Natural killer cell (primary cell): Measurements from ENCODE around the gene CCDC40. TPM values are rescaled to one million over a fixed set of nuclear protein-coding genes. Genes with fewer than 3 reads are reported as not detected.
A peak's percentile ranks its signal among the peaks of the same experiment; 100 is the strongest.
"Not testable (repeated sequence)": the region's sequence is repeated elsewhere in the genome, so short reads cannot be mapped to it uniquely, and the experiment has no call there.

Source experiments
- ATAC-seq, 3 donors: fragments of 150-1000 bp in 2 of 3; fragments of 200-7000 bp in 1 of 3; cut with Tn5 transposase; 1 replicate in 1 of 3; 2 replicates in 2 of 3; pipeline ENCODE4 v1.10.0; 2021; ENCODE audit warnings: mild to moderate bottlenecking in 2 of 3, moderate library complexity in 2 of 3
- DNase-seq, 2 donors: peaks; one replicate each; pipeline versions ENCODE4 v3.0.0 to v3.0.0-alpha.2; 2013 to 2021; ENCODE audit warnings: mixed read lengths in 1 of 2
- H3K27ac ChIP-seq: one replicate; pipeline ENCODE4 v1.5.1; 2013; ENCODE audit warnings: mild to moderate bottlenecking, low read length
- H3K27me3 ChIP-seq: one replicate; pipeline ENCODE4 v1.6.1; 2013; ENCODE audit warnings: low read length; ENCODE audit not compliant: control insufficient read depth, insufficient read depth
- H3K36me3 ChIP-seq: one replicate; pipeline ENCODE4 v1.6.1; 2013; ENCODE audit warnings: low read length; ENCODE audit not compliant: control insufficient read depth, insufficient read depth
- H3K4me1 ChIP-seq: one replicate; pipeline ENCODE4 v1.6.1; 2013; ENCODE audit warnings: low read length; ENCODE audit not compliant: control insufficient read depth, insufficient read depth
- H3K4me3 ChIP-seq: one replicate; pipeline ENCODE4 v1.5.1; 2013; ENCODE audit warnings: low read length
- H3K9me3 ChIP-seq: one replicate; pipeline ENCODE4 v1.6.1; 2013; ENCODE audit warnings: low read length; ENCODE audit not compliant: control insufficient read depth, insufficient read depth
- H3K27ac Mint-ChIP-seq, 2 donors: one replicate each; pipeline ENCODE4 v1.8.0; 2022; ENCODE audit warnings: mild to moderate bottlenecking in 2 of 2, mixed read lengths in 2 of 2, moderate library complexity in 1 of 2
- H3K27me3 Mint-ChIP-seq, 2 donors: one replicate each; pipeline ENCODE4 v1.8.0; 2022; ENCODE audit warnings: low read depth in 2 of 2, mixed read lengths in 2 of 2
- H3K36me3 Mint-ChIP-seq: one replicate; pipeline ENCODE4 v1.8.0; 2022; ENCODE audit warnings: mixed read lengths
- H3K4me1 Mint-ChIP-seq, 2 donors: one replicate each; pipeline ENCODE4 v1.8.0; 2022; ENCODE audit warnings: mixed read lengths in 2 of 2
- H3K4me3 Mint-ChIP-seq: one replicate; pipeline ENCODE4 v1.8.0; 2022; ENCODE audit warnings: mild to moderate bottlenecking, moderate library complexity, mixed read lengths
- H3K9me3 Mint-ChIP-seq, 2 donors: one replicate each; pipeline ENCODE4 v1.8.0; 2022; ENCODE audit warnings: mixed read lengths in 2 of 2
- WGBS: methylation state at CpG from one replicate; pipeline ENCODE4 v1.1.7; 2013; ENCODE audit warnings: missing lambda C conversion rate; ENCODE audit not compliant: insufficient coverage; 5-methylcytosine and 5-hydroxymethylcytosine counted together
- intact Hi-C: fragments of 100-400 bp; cut with micrococcal nuclease; formaldehyde crosslinking; loops from one replicate; pipeline ENCODE4 v1.14.2; 2022
- total RNA-seq, 4 donors: library from RNA; stranded (reverse); fragments of 120-200 nt in 1 of 4; gene quantifications; one replicate each; pipeline versions ENCODE4 v1.2.3 to v1.2.4, GENCODE V29; 2013 to 2022
- TF ChIP-seq, protein P1 (sequence below): fragments of 200-600 bp; IDR thresholded peaks from one replicate; pipeline ENCODE4 v1.8.0; 2022; ENCODE audit warnings: antibody characterized with exemption

Gene CCDC40
- total RNA-seq, 3 donors from 2014 or later (not counting 1 experiment from before 2014, with no cell fraction given), result 0.95 to 2.4 (median 1.5) TPM

DNA sequence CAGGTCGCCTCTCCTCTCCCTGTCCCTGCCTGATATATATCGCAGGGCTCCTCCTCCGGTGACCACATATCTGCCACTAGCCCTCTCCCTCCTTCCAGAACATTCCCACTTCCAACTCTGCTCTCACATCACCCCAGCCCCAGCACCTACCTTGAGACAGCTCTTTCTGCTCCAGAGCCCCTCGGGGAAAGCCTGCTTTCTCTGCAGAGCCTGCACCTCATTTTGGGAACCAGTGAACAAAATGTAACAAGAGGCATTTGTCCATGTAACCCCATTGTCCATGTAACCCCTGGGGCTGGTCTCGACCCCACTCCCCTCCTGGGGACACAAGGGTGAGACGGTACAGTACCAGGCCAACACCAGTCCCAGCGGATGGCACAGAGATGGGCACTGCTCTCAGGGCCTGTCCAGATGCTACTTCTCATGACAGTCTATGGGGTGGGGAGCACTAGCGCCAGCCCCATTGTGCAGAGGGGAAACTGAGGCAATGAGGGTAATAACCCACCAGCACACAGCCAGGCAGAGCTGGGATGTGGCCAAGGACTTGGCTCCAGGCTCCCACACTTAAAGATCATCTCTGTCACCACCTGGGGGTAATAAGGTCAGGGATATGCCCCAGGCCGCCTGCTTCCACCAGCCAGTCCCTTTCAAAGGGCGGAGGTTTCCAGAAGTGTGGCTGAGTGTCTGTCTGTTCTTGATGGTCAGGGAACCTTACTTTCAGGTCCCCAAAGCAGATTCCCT is 43.6 kb upstream of the CCDC40 start:
- WGBS, result 92% methylated on average over 10 of the region's 10 CpGs
- Histone ChIP-seq H3K9me3 (no peaks in the 10 kb centered on the region), H3K4me3 (no peak overlapping the region), H3K36me3 (no peaks in the 10 kb centered on the region), H3K27me3 (peaks cover 6% of the 10 kb centered on the region), H3K4me1 (peaks cover 57% of the 10 kb centered on the region), H3K27ac (no peak overlapping the region)
- Mint-ChIP-seq H3K36me3 (no peaks in the 10 kb centered on the region), H3K4me3 (peak overlapping the region; percentile 70), H3K4me1 (peaks cover 31 to 35% of the 10 kb centered on the region in 2 donors), H3K9me3 (no peaks in the 10 kb centered on the region), H3K27ac (peak overlapping the region in 1 of 2 donors; percentile 58), H3K27me3 (peaks cover 8 to 18% of the 10 kb centered on the region in 2 donors)
- TF ChIP-seq, protein P1, sequence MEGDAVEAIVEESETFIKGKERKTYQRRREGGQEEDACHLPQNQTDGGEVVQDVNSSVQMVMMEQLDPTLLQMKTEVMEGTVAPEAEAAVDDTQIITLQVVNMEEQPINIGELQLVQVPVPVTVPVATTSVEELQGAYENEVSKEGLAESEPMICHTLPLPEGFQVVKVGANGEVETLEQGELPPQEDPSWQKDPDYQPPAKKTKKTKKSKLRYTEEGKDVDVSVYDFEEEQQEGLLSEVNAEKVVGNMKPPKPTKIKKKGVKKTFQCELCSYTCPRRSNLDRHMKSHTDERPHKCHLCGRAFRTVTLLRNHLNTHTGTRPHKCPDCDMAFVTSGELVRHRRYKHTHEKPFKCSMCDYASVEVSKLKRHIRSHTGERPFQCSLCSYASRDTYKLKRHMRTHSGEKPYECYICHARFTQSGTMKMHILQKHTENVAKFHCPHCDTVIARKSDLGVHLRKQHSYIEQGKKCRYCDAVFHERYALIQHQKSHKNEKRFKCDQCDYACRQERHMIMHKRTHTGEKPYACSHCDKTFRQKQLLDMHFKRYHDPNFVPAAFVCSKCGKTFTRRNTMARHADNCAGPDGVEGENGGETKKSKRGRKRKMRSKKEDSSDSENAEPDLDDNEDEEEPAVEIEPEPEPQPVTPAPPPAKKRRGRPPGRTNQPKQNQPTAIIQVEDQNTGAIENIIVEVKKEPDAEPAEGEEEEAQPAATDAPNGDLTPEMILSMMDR, result no peak
- DNase-seq, result no peak
- intact Hi-C loops, result loop anchor here (5.0 kb wide), 1 partner anchor 251 kb away; no protein-coding TSS in a partner anchor
- ATAC-seq, result no peak

DNA sequence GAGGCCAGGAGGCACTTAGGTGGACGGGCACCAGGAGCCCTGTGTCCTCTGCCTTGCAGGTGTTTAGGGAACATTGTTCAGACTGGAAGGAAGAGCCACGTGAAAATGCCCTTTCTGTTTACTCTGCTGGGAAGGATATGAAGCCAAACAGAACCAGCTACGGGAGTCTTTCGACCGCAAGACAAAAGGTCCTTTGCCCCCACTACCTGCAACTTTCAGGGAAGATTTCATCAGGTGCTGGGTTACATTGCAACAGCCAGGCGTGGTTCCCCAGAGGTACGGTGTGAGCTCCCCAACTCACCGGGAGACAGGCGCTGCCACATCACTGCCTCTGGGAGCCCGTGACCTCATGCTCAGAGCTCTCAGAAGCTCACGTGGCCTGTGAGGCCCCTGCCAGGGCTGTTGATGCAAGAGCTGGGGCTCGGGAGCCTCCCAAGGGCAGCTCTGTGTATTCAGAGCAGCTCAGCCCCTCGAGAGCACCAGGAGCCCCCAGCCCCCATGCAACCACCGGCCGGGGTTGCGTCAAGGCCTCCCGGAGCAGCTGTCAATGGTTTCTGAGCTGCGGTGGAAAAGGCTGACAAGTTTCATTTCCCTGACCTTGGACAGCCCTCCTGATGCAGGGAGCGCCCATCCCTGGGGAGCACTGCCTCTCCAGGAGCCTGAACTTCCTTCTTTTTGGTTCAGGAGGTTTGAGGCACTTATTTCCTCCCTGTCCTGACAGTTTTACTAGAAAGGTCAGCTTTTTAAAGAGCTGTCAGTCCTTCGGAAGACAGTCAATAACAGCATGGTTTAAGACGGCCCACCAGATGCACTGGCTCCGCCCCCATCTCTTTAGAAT is 42.8 kb upstream of the CCDC40 start:
- intact Hi-C loops, result loop anchor here (5.0 kb wide), 1 partner anchor 251 kb away; no protein-coding TSS in a partner anchor
- Histone ChIP-seq H3K9me3 (no peaks in the 10 kb centered on the region), H3K36me3 (no peaks in the 10 kb centered on the region), H3K27me3 (peaks cover 6% of the 10 kb centered on the region), H3K27ac (no peak overlapping the region), H3K4me1 (peaks cover 64% of the 10 kb centered on the region), H3K4me3 (no peak overlapping the region)
- H3K9me3 Mint-ChIP-seq, result no peaks in the 10 kb centered on the region
- no peaks in the 10 kb centered on the region for H3K36me3 Mint-ChIP-seq
- peaks cover 31 to 38% of the 10 kb centered on the region in 2 donors for H3K4me1 Mint-ChIP-seq
- H3K27me3 Mint-ChIP-seq, result peaks cover 8 to 12% of the 10 kb centered on the region in 2 donors
- ATAC-seq, result no peak
- no peak overlapping the region for H3K27ac Mint-ChIP-seq
- H3K4me3 Mint-ChIP-seq, result no peak overlapping the region
- DNase-seq, result peak in 1 of 2 donors; percentile 56
- TF ChIP-seq, protein P1, result no peak
- 51% methylated on average over 22 of the region's 22 CpGs for WGBS

DNA sequence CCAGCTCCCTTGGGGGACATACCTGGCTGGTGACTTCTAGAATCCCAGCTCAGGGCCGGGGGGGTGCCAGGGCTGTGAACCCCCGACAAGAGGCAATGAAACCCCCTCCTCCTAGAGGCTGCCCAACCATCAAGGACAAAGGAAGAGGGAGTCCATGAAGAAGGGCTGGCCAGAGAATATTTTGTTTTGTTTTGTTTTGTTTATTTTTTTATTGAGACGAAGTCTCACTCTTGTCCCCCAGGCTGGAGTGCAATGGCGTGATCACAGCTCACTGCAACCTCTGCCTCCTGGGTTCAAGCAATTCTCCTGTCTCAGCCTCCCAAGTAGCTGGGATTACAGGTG is 42.2 kb upstream of the CCDC40 start:
- H3K27ac Mint-ChIP-seq, H3K9me3 Mint-ChIP-seq, H3K4me3 Mint-ChIP-seq, H3K36me3 ChIP-seq, DNase-seq, H3K27me3 ChIP-seq, H3K27ac ChIP-seq, H3K4me3 ChIP-seq, ATAC-seq, H3K36me3 Mint-ChIP-seq, H3K9me3 ChIP-seq: not testable (repeated sequence)
- H3K4me1 Mint-ChIP-seq, result peaks cover 31 to 38% of the 10 kb centered on the region in 2 donors
- 89% methylated on average over 2 of the region's 4 CpGs for WGBS
- intact Hi-C loops, result loop anchor here (5.0 kb wide), 1 partner anchor 252 kb away; no protein-coding TSS in a partner anchor
- H3K4me1 ChIP-seq, result peaks cover 64% of the 10 kb centered on the region
- H3K27me3 Mint-ChIP-seq, result peaks cover 8 to 11% of the 10 kb centered on the region in 2 donors

DNA sequence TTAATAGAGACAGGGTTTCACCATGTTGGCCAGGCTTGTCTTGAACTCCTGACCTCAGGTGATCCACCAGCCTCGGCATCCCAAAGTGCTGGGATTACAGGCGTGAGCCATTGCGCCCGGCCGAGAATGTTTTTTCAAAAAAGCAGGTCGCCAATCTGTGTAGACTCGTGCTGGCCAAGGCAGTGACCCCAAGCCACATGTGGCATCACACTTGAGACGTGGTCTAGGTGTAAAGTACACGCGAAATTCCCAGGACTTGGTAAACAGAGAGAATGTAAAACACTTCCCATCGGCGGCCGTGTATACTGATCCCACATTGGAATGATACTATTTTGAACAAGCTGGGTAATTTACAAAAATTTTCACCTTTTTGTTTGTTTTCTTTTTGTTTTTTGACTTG is 41.8 kb upstream of the CCDC40 start:
- H3K27me3 ChIP-seq, result peaks cover 6% of the 10 kb centered on the region
- no peak for DNase-seq
- Mint-ChIP-seq H3K9me3 (no peaks in the 10 kb centered on the region), H3K36me3 (no peaks in the 10 kb centered on the region), H3K4me1 (peaks cover 31 to 38% of the 10 kb centered on the region in 2 donors), H3K27ac (peak overlapping the region in 1 of 2 donors; percentile 93), H3K27me3 (peaks cover 8 to 11% of the 10 kb centered on the region in 2 donors), H3K4me3 (no peak overlapping the region)
- peaks cover 64% of the 10 kb centered on the region for H3K4me1 ChIP-seq
- TF ChIP-seq, protein P1, result no peak
- 57% methylated on average over 13 of the region's 13 CpGs for WGBS
- intact Hi-C loops, result loop anchor here (5.0 kb wide), 1 partner anchor 252 kb away; no protein-coding TSS in a partner anchor
- H3K4me3 ChIP-seq, result no peak overlapping the region
- no peaks in the 10 kb centered on the region for H3K9me3 ChIP-seq
- H3K36me3 ChIP-seq, result no peaks in the 10 kb centered on the region
- no peak for ATAC-seq
- H3K27ac ChIP-seq, result no peak overlapping the region
